Measurements from ENCODE around the gene TMEM150B.

DNA sequence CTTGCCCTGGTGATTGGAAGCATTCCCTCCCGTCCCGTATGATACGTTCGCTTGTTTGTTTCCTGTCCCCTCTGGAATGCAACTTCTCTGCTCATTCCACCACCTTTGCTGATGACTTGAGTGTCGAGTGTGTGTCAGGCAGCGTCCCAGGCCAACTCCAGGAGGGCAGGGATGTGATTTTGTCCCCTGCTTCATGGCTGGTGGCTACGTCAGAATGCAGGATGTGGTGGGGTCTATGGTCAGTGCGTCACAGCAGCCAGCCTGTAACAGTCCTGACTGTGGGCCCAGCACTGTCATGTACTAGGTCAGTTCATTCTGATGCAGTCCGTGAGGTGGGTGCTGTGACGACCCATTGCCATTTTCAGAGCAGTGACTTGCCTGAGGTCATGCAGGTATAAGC is 25.1 kb downstream of the TMEM150B start:
- TF ChIP-seq POLR2AphosphoS5 (IDR thresholded peaks at IDR 0.05; ENCODE audit: borderline replicate concordance, low read depth, low read length) = no peak
- TF ChIP-seq EZH2 (IDR thresholded peaks at IDR 0.05) = no peak
- no peak for TF ChIP-seq FOXP2 (optimal IDR thresholded peaks at IDR 0.05; ENCODE audit: control extremely low read depth, extremely low read length, insufficient read depth)
